ENCODE data around the gene SLC66A2.

DNA sequence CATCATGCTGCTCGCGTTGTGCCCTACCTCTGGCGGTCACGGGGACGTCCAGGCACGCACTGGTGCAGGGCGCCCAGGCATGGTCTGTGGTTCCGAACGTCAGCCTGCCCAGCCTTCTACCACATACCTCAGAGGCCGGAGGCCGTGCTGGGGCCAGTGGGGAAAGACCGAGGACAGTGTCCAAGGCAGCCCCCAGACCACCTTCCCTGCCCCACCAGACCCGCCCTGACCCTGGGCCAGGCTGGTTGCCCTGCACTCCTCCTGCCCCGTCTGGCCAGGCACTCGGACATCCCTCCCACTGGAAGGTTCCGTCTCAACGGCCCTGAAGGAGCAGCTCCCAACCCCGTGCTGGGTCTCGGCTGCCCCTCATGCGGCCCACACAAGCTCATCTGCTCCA, 32.8 kb downstream of the SLC66A2 start:
- TF ChIP-seq, protein P1, sequence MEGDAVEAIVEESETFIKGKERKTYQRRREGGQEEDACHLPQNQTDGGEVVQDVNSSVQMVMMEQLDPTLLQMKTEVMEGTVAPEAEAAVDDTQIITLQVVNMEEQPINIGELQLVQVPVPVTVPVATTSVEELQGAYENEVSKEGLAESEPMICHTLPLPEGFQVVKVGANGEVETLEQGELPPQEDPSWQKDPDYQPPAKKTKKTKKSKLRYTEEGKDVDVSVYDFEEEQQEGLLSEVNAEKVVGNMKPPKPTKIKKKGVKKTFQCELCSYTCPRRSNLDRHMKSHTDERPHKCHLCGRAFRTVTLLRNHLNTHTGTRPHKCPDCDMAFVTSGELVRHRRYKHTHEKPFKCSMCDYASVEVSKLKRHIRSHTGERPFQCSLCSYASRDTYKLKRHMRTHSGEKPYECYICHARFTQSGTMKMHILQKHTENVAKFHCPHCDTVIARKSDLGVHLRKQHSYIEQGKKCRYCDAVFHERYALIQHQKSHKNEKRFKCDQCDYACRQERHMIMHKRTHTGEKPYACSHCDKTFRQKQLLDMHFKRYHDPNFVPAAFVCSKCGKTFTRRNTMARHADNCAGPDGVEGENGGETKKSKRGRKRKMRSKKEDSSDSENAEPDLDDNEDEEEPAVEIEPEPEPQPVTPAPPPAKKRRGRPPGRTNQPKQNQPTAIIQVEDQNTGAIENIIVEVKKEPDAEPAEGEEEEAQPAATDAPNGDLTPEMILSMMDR (IDR thresholded peaks at IDR 0.05) = no peak
- no peak for TF ChIP-seq POLR2A (IDR thresholded peaks at IDR 0.05)

Data from adrenal gland (tissue), 5 donors.